Fibroblast of lung (primary cell): ENCODE results near the gene CA9. TPM values are rescaled to one million over a fixed set of nuclear protein-coding genes. Genes with fewer than 3 reads are reported as not detected.

ENCODE experiments used
- DNase-seq, 2 donors: peaks; one replicate each; pipeline versions ENCODE4 v3.0.0 to v3.0.0-alpha.2; 2010; ENCODE audit warnings: low read depth in 2 of 2
- H2AFZ ChIP-seq: 2 replicates; pipeline ENCODE4 v1.5.1; 2012; ENCODE audit warnings: low read length, control low read depth, inconsistent platforms
- H3K27ac ChIP-seq: 2 replicates; pipeline ENCODE4 v1.5.1; 2011; ENCODE audit warnings: low read length, control low read depth; ENCODE audit not compliant: insufficient read depth
- H3K27me3 ChIP-seq: 2 replicates; pipeline ENCODE4 v1.5.1; 2011; ENCODE audit warnings: mild to moderate bottlenecking, low read length; ENCODE audit not compliant: control insufficient read depth, insufficient read depth
- H3K36me3 ChIP-seq: 2 replicates; pipeline ENCODE4 v1.5.1; 2011; ENCODE audit warnings: low read length; ENCODE audit not compliant: control insufficient read depth, insufficient read depth
- H3K4me1 ChIP-seq: 2 replicates; pipeline ENCODE4 v1.5.1; 2011; ENCODE audit warnings: low read length; ENCODE audit not compliant: control insufficient read depth, insufficient read depth; ENCODE audit errors: extremely low read depth
- H3K4me2 ChIP-seq: 2 replicates; pipeline ENCODE4 v1.5.1; 2011; ENCODE audit warnings: low read length, control low read depth; ENCODE audit not compliant: insufficient read depth; ENCODE audit errors: extremely low read depth
- H3K4me3 ChIP-seq, 4 experiments: fragments of 200-600 bp in 1 of 4; sonication (generic) in 1 of 4; replicated peaks in 1 of 4; 2 replicates each; pipeline ENCODE4 v1.5.1; 2011 to 2016; ENCODE audit warnings: low read length in 4 of 4, low read depth in 3 of 4, mild to moderate bottlenecking in 3 of 4, control low read depth in 2 of 4, inconsistent platforms in 1 of 4, mixed read lengths in 1 of 4; ENCODE audit not compliant: insufficient read depth in 1 of 4; ENCODE audit errors: control extremely low read depth in 1 of 4
- H3K79me2 ChIP-seq: 2 replicates; pipeline ENCODE4 v1.5.1; 2012; ENCODE audit warnings: mild to moderate bottlenecking, low read length, inconsistent platforms; ENCODE audit not compliant: control insufficient read depth, insufficient read depth
- H3K9ac ChIP-seq: 2 replicates; pipeline ENCODE4 v1.5.1; 2011; ENCODE audit warnings: mild to moderate bottlenecking, low read length, control low read depth; ENCODE audit not compliant: insufficient read depth
- H3K9me3 ChIP-seq: 2 replicates; pipeline ENCODE4 v1.5.1; 2012; ENCODE audit warnings: low read depth, low read length; ENCODE audit not compliant: control insufficient read depth, insufficient read depth
- H4K20me1 ChIP-seq: 2 replicates; pipeline ENCODE4 v1.5.1; 2011; ENCODE audit warnings: low read length; ENCODE audit not compliant: control insufficient read depth, insufficient read depth; ENCODE audit errors: extremely low read depth
- EZH2 ChIP-seq: IDR thresholded peaks from 2 replicates; pipeline ENCODE4 v1.5.1; 2012; ENCODE audit warnings: low read length, control low read depth, mild to moderate bottlenecking; ENCODE audit errors: missing control alignments
- polyA plus RNA-seq, 2 donors: library from polyadenylated mRNA; depleted of rRNA in 1 of 2; stranded (reverse) in 1 of 2; unstranded in 1 of 2; fragments of >200 nt; gene quantifications; 2 replicates each; pipeline ENCODE4 v1.2.1, GENCODE V29; 2011 to 2012; ENCODE audit warnings: missing spikeins in 1 of 2
- total RNA-seq: library from RNA; depleted of rRNA; stranded (reverse); fragments of >200 nt; gene quantifications from 2 replicates; pipeline ENCODE4 v1.2.1, GENCODE V29; 2014
- TF ChIP-seq, protein P1 (sequence below), 2 donors: IDR thresholded peaks in 1 of 2; conservative IDR thresholded peaks in 1 of 2; 1 replicate in 1 of 2; 2 replicates in 1 of 2; pipeline ENCODE4 v1.5.1; 2011 to 2012; ENCODE audit warnings: low read length in 2 of 2, control low read depth in 1 of 2, inconsistent platforms in 1 of 2, low read depth in 1 of 2, mild to moderate bottlenecking in 1 of 2

The CA9 gene
- total and polyA plus RNA-seq, 2 donors (not counting 1 experiment from before 2014, with no cell fraction given): 0.17 to 0.59 TPM

DNA sequence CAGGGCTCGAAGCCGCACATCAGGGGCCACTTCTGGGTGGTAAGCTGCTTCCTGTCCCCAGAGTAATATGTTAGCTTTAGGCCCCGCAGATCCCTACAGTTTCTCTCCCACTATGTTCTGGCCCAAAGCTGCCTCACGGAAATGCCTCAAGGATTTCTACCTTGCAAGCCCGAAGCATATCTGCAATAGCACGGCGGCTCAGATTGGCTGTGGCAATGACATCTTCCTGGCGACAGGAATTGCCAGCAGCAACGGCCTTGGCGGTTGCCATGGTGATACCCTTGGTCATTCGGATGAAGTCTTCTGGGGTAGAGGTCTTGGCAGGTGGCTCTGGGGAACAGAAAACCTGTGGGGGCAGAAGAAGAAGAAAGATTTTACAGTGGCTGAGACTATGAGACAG, 26.3 kb downstream of the CA9 start:
- Histone ChIP-seq H3K27ac (no peak overlapping the region), H3K79me2 (no peaks in the 10 kb centered on the region), H3K27me3 (no peaks in the 10 kb centered on the region), H3K4me3 (no peak overlapping the region), H3K36me3 (peaks cover 65% of the 10 kb centered on the region), H3K4me2 (no peak overlapping the region), H3K9me3 (no peaks in the 10 kb centered on the region), H2AFZ (no peak overlapping the region), H4K20me1 (no peaks in the 10 kb centered on the region), H3K4me1 (peaks cover 6% of the 10 kb centered on the region), H3K9ac (no peak overlapping the region)
- DNase-seq: no peak
- no peak for TF ChIP-seq EZH2
- TF ChIP-seq, protein P1, sequence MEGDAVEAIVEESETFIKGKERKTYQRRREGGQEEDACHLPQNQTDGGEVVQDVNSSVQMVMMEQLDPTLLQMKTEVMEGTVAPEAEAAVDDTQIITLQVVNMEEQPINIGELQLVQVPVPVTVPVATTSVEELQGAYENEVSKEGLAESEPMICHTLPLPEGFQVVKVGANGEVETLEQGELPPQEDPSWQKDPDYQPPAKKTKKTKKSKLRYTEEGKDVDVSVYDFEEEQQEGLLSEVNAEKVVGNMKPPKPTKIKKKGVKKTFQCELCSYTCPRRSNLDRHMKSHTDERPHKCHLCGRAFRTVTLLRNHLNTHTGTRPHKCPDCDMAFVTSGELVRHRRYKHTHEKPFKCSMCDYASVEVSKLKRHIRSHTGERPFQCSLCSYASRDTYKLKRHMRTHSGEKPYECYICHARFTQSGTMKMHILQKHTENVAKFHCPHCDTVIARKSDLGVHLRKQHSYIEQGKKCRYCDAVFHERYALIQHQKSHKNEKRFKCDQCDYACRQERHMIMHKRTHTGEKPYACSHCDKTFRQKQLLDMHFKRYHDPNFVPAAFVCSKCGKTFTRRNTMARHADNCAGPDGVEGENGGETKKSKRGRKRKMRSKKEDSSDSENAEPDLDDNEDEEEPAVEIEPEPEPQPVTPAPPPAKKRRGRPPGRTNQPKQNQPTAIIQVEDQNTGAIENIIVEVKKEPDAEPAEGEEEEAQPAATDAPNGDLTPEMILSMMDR (conservative IDR thresholded peaks at IDR 0.05 in 1 of 2, IDR thresholded peaks at IDR 0.05 in 1 of 2; ENCODE audit: low read depth in 1 of 2, low read length in 2 of 2): no peak

DNA sequence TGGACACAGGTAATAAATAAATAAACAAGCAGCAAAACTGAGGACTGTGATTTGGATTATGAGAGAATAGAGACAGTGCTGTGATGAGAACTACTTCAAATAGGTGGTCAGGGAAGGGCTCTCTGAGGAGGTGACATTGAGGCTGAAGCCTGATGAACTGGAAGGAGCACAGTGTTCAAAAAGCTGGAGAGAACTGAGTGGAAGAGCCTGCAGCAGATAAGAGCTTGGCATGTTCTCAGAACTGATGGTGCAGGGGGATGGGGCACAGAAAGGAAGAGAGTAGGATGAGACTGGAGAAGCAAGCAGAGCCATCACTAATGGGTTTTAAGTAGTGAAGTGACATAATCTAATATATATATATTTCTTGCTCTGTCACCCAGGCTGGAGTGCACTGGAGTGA, 27.2 kb downstream of the CA9 start:
- no peak for DNase-seq
- H3K36me3 ChIP-seq: peaks cover 68% of the 10 kb centered on the region
- no peak overlapping the region for H3K9ac ChIP-seq
- no peak overlapping the region for H3K4me2 ChIP-seq
- peaks cover 1% of the 10 kb centered on the region for H3K4me1 ChIP-seq
- no peaks in the 10 kb centered on the region for H4K20me1 ChIP-seq
- no peak overlapping the region for H3K27ac ChIP-seq
- TF ChIP-seq EZH2: no peak
- TF ChIP-seq, protein P1 (conservative IDR thresholded peaks at IDR 0.05 in 1 of 2, IDR thresholded peaks at IDR 0.05 in 1 of 2; ENCODE audit: low read depth in 1 of 2, low read length in 2 of 2): no peak
- H3K27me3 ChIP-seq: no peaks in the 10 kb centered on the region
- H3K9me3 ChIP-seq: no peaks in the 10 kb centered on the region
- H2AFZ ChIP-seq: no peak overlapping the region
- H3K4me3 ChIP-seq: no peak overlapping the region
- no peaks in the 10 kb centered on the region for H3K79me2 ChIP-seq

DNA sequence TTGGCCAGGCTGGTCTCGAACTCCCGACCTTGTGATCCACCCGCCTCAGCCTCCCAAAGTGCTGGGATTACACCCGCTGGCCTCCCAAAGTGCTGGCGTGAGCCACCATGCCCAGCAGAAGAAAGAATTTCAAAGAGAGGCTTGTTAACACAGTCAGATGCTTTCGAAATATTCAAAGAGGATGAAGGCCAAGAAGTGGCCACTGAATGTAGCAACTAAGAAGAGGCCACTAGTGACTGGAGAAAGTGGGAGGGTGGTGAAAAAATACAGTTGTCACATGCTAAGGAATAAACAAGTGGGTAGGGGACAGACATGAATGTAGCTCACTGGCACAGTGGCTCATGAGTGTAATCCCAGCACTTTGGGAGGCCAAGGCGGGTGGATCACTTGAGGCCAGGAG, 29.0 kb downstream of the CA9 start:
- Histone ChIP-seq H2AFZ (no peak overlapping the region), H3K79me2 (no peaks in the 10 kb centered on the region), H3K27me3 (no peaks in the 10 kb centered on the region), H3K9me3 (no peaks in the 10 kb centered on the region), H3K4me3 (no peak overlapping the region), H3K36me3 (peaks cover 73% of the 10 kb centered on the region), H3K9ac (no peak overlapping the region), H3K4me2 (no peak overlapping the region), H4K20me1 (no peaks in the 10 kb centered on the region), H3K4me1 (no peaks in the 10 kb centered on the region), H3K27ac (no peak overlapping the region)
- no peak for DNase-seq
- TF ChIP-seq EZH2: no peak
- TF ChIP-seq, protein P1 (conservative IDR thresholded peaks at IDR 0.05 in 1 of 2, IDR thresholded peaks at IDR 0.05 in 1 of 2; ENCODE audit: low read depth in 1 of 2, low read length in 2 of 2): no peak
